Cerebellar nuclear complex (tissue), 1 donor: ENCODE data around the gene MPIG6B.

ENCODE experiments used
- DNase-seq, 2 experiments: peaks; one replicate each; lab custom pipeline; 2025; lab: John Stamatoyannopoulos, UW

MPIG6B gene

GRCh38 chr6:31737991-31738979, 15.1 kb downstream of the MPIG6B start:
- DNase-seq, result no peak

GRCh38 chr6:31739639-31740396, 16.6 kb downstream of the MPIG6B start, which contains the start of gene MSH5:
Gene MSH5 (plus strand): TSS chr6:31740005. CDS start chr6:31740467, 462 bp downstream.
- DNase-seq, result peak; percentile 93 to 98

GRCh38 chr6:31740397-31741223, 17.4 kb downstream of the MPIG6B start:
- DNase-seq, result no peak

- DNase-seq, result no peak
Observed at GRCh38 chr6:31741815-31742214, 18.6 kb downstream of the MPIG6B start.

- no peak for DNase-seq
Observed at GRCh38 chr6:31742894-31743293, 19.7 kb downstream of the MPIG6B start.

GRCh38 chr6:31744422-31744821, 21.2 kb downstream of the MPIG6B start:
- DNase-seq, result no peak

GRCh38 chr6:31749301-31750036, 26.3 kb downstream of the MPIG6B start:
- DNase-seq, result no peak

- DNase-seq, result no peak
Observed at GRCh38 chr6:31750411-31751022, 27.3 kb downstream of the MPIG6B start.

GRCh38 chr6:31752739-31753319, 29.7 kb downstream of the MPIG6B start:
- no peak for DNase-seq

- DNase-seq, result no peak
Observed at GRCh38 chr6:31758281-31758680, 35.1 kb downstream of the MPIG6B start.

- no peak for DNase-seq
Observed at GRCh38 chr6:31760790-31761189, 37.6 kb downstream of the MPIG6B start.

GRCh38 chr6:31761343-31761742, 38.2 kb downstream of the MPIG6B start:
- no peak for DNase-seq

GRCh38 chr6:31762356-31762755, 39.2 kb downstream of the MPIG6B start, which contains the start of gene SAPCD1:
Gene SAPCD1 (plus strand): TSS chr6:31762656. CDS start chr6:31763055, 399 bp downstream.
- no peak for DNase-seq

GRCh38 chr6:31762878-31763618, 39.9 kb downstream of the MPIG6B start:
- DNase-seq, result no peak

- DNase-seq, result no peak
Observed at GRCh38 chr6:31763619-31763940, 40.4 kb downstream of the MPIG6B start.

GRCh38 chr6:31764198-31764597, 41.0 kb downstream of the MPIG6B start:
- DNase-seq, result no peak

GRCh38 chr6:31765559-31765909, 42.4 kb downstream of the MPIG6B start:
- DNase-seq, result no peak

GRCh38 chr6:31765910-31766794, 43.0 kb downstream of the MPIG6B start:
- DNase-seq, result no peak
